Gastroesophageal sphincter (tissue), 3 donors: ENCODE data around the gene BPIFA2.

Experiments used
- EP300 ChIP-seq: sonication (generic); formaldehyde crosslinking; IDR thresholded peaks from one replicate; pipeline ENCODE4 v1.6.1; 2017; ENCODE audit warnings: antibody characterized with exemption, mild to moderate bottlenecking
- POLR2A ChIP-seq, 2 donors: fragments of 450-650 bp; IDR thresholded peaks; one replicate each; pipeline ENCODE4 v1.6.1; 2017; ENCODE audit warnings: antibody characterized with exemption in 2 of 2, mild to moderate bottlenecking in 2 of 2, moderate library complexity in 1 of 2
- POLR2AphosphoS5 ChIP-seq: sonication (generic); formaldehyde crosslinking; IDR thresholded peaks from one replicate; pipeline ENCODE4 v1.6.1; 2017; ENCODE audit warnings: antibody characterized with exemption
- TF ChIP-seq, protein P1 (sequence below), 4 experiments: fragments of 200-600 bp in 2 of 4; fragments of 450-650 bp in 2 of 4; sonication (generic) in 1 of 4; IDR thresholded peaks; one replicate each; pipeline ENCODE4 v1.5.1; 2017 to 2019; ENCODE audit warnings: antibody characterized with exemption in 4 of 4, mild to moderate bottlenecking in 2 of 4, moderate library complexity in 2 of 4

DNA sequence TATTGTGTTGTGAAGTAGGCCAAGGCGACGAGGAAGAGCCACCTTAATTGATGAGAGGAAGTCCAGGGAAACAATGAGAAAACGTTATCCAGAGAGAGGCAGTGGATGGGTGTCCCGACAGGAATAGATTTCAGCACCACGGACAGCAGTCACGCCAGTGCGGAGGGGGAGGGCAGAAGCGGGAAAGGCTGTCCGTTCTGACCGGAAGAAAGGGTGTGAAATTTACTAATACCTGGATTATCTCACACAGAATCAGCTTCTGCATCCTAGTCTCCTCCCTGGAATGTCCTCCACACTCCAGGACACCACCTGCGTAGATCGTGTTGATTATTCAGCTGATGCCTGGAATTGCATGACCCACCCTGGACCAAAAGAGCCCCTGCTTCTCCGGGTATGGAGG, 41.8 kb downstream of the BPIFA2 start:
- TF ChIP-seq, protein P1, sequence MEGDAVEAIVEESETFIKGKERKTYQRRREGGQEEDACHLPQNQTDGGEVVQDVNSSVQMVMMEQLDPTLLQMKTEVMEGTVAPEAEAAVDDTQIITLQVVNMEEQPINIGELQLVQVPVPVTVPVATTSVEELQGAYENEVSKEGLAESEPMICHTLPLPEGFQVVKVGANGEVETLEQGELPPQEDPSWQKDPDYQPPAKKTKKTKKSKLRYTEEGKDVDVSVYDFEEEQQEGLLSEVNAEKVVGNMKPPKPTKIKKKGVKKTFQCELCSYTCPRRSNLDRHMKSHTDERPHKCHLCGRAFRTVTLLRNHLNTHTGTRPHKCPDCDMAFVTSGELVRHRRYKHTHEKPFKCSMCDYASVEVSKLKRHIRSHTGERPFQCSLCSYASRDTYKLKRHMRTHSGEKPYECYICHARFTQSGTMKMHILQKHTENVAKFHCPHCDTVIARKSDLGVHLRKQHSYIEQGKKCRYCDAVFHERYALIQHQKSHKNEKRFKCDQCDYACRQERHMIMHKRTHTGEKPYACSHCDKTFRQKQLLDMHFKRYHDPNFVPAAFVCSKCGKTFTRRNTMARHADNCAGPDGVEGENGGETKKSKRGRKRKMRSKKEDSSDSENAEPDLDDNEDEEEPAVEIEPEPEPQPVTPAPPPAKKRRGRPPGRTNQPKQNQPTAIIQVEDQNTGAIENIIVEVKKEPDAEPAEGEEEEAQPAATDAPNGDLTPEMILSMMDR (IDR thresholded peaks at IDR 0.05): no peak
- TF ChIP-seq POLR2A (IDR thresholded peaks at IDR 0.05) (no peak), POLR2AphosphoS5 (peak; percentile 18), EP300 (no peak)
